Kidney epithelial cell (primary cell): Measurements from ENCODE around the gene ELOVL3. TPM values are rescaled to one million over a fixed set of nuclear protein-coding genes. Genes with fewer than 3 reads are reported as not detected.
A peak's percentile ranks its signal among the peaks of the same experiment; 100 is the strongest.

ENCODE experiments used
- DNase-seq: peaks from one replicate; pipeline ENCODE4 v3.0.0-alpha.2; 2010; ENCODE audit warnings: low read depth
- H3K27me3 ChIP-seq: 2 replicates; pipeline ENCODE4 v1.6.0; 2011; ENCODE audit warnings: low read length; ENCODE audit not compliant: control insufficient read depth, insufficient read depth
- H3K36me3 ChIP-seq: 2 replicates; pipeline ENCODE4 v1.5.1; 2011; ENCODE audit warnings: low read length; ENCODE audit not compliant: control insufficient read depth, insufficient read depth
- H3K4me3 ChIP-seq: 2 replicates; pipeline ENCODE4 v1.5.1; 2011; ENCODE audit warnings: low read depth, mild to moderate bottlenecking, control low read depth, low read length
- total RNA-seq: library from RNA; depleted of rRNA; stranded (reverse); fragments of >200 nt; gene quantifications from 2 replicates; pipeline ENCODE4 v1.2.3, GENCODE V29; 2015
- TF ChIP-seq, protein P1 (sequence below): IDR thresholded peaks from 2 replicates; pipeline ENCODE4 v1.5.1; 2011; ENCODE audit warnings: mild to moderate bottlenecking, moderate library complexity, low read length, control low read depth, inconsistent platforms; ENCODE audit not compliant: insufficient read depth, poor library complexity, severe bottlenecking

Gene ELOVL3
- total RNA-seq, 1 donor from 2014 or later: 1.1 TPM

DNA sequence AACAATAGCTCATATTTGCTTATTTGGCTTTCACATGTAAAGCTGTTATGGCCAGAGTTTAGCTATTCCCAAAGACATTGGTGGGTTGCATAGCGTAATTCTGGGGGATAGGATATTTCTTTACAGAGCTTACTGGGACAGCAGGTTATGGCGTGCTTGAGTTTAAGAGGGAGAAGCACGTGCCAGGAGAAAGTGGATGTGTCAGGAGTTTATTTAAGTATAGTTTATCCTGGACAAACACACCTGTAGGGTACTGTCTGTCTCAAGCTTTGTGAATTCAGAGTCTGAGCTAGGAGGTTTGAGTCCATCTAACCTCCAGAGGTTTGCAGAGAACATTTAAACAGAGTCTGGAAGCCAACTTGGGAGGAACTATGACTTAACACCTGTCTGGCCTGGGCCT, 40.6 kb downstream of the ELOVL3 start:
- TF ChIP-seq, protein P1, sequence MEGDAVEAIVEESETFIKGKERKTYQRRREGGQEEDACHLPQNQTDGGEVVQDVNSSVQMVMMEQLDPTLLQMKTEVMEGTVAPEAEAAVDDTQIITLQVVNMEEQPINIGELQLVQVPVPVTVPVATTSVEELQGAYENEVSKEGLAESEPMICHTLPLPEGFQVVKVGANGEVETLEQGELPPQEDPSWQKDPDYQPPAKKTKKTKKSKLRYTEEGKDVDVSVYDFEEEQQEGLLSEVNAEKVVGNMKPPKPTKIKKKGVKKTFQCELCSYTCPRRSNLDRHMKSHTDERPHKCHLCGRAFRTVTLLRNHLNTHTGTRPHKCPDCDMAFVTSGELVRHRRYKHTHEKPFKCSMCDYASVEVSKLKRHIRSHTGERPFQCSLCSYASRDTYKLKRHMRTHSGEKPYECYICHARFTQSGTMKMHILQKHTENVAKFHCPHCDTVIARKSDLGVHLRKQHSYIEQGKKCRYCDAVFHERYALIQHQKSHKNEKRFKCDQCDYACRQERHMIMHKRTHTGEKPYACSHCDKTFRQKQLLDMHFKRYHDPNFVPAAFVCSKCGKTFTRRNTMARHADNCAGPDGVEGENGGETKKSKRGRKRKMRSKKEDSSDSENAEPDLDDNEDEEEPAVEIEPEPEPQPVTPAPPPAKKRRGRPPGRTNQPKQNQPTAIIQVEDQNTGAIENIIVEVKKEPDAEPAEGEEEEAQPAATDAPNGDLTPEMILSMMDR: no peak
- no peak overlapping the region for H3K4me3 ChIP-seq
- DNase-seq: no peak
- H3K27me3 ChIP-seq: no peaks in the 10 kb centered on the region
- H3K36me3 ChIP-seq: no peaks in the 10 kb centered on the region

DNA sequence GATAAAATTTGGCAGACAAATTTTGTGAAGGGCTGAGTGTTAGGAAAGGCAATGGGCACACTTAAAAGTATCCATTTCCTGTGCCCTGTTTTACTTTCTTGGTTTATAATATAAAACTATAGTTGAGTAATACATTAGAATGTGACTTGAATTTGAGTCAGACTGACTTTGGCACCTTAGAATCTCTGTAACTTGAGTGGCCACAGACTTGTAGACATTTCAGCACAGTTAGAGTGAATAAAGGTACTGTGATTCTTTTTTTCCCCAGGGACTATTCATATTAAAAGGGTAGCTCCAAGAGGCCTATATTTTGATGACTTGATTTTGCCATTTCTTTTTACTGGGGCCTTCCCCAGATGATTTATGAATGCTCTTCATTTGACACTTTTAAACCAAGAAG, 41.6 kb downstream of the ELOVL3 start:
- Histone ChIP-seq H3K4me3 (no peak overlapping the region), H3K27me3 (no peaks in the 10 kb centered on the region), H3K36me3 (no peaks in the 10 kb centered on the region)
- DNase-seq: no peak
- TF ChIP-seq, protein P1: no peak

DNA sequence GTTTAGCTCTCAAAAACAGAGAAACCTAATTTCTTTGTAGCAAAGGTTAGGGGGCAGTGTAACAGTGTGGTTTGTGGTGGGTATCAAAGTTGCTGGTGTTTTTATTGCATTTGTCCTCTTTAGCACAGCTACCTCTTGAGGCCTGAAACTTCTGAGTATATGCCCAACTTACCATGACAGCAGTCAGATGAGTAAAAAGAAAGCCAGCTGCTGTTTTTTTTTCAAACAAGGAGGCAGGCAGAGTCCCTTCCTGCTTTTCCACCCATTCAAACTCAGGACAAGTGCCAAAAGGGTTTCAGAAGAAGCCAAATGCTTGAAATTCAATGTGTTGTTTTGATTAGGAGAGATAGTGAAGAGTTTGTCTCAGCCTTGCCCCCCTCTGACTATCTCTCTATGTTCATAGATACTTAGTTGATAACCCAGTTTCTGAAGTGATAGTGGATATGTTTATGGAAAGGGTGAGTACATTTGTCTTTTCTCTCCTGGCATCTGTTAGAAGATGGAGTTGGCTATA, 42.3 kb downstream of the ELOVL3 start:
- TF ChIP-seq, protein P1: no peak
- H3K36me3 ChIP-seq: no peaks in the 10 kb centered on the region
- peak; percentile 65 for DNase-seq

DNA sequence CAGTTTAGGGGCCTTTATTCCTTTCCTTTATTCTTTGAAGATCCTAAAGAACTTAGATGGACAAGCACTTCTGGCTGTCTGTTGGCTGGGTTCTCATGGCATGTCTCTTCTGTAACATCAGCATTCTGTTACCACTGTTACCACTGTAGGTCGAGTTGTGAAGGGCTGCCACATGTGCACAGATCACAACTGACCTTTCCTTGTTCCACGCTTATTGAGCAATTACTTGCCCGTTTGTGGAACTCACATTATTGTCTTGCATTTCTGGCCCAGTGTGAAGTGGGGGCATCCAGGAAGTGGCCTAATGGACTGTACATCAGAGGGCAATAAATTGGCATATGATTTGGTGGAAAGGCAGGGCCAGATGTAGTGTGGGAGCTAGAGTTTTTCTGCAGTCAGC, 42.9 kb downstream of the ELOVL3 start:
- H3K36me3 ChIP-seq: no peaks in the 10 kb centered on the region
- DNase-seq: no peak
- TF ChIP-seq, protein P1: no peak
- no peak overlapping the region for H3K4me3 ChIP-seq
- H3K27me3 ChIP-seq: no peaks in the 10 kb centered on the region

More for the DNA sequence above, 42.3 kb downstream of the ELOVL3 start:
- no peaks in the 10 kb centered on the region for H3K27me3 ChIP-seq
- H3K4me3 ChIP-seq: no peak overlapping the region

DNA sequence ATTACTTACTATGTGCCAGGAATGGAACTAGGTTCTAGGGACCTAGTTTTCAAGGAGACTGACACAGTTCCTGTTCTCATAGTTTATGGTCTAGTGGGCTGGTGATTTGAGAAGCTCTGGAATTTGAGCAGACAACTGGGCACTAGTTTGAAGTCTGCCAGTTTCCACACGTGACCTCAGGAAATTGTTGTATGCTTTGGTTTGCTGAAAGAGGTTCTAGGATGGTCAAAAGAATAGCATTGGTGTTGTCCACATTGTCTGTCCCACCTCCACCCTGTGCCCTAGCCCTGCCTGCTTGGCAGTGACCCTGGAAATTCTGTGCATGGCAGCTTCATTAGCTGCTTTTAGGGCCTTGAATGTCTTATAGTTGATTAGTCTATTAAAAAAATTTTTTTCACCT, 48.0 kb downstream of the ELOVL3 start:
- no peaks in the 10 kb centered on the region for H3K27me3 ChIP-seq
- no peak overlapping the region for H3K4me3 ChIP-seq
- H3K36me3 ChIP-seq: no peaks in the 10 kb centered on the region
- TF ChIP-seq, protein P1: no peak
- no peak for DNase-seq

DNA sequence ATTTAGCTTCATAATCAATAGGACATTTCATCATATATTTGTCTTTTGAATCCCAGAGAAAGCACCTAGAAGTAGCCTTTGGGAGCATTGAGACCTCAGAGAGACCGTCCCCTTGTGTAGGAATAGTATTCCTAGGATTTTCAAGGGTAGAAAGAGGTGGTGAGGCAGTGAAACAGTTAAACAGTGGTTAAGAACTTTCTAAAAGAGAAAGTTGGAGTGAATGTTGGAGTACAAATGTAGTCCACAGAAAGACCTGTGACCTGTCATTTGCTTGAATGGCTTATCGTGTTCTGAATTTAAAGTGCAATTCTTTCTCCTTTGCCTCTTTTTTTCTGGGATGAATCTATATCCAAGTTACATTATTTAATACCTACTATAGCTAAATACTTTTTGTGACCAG, 49.2 kb downstream of the ELOVL3 start:
- DNase-seq: no peak
- H3K4me3 ChIP-seq: no peak overlapping the region
- no peaks in the 10 kb centered on the region for H3K36me3 ChIP-seq
- TF ChIP-seq, protein P1: no peak
- H3K27me3 ChIP-seq: no peaks in the 10 kb centered on the region
